K562 (cell line): ENCODE results near the gene HAPSTR1. TPM values are rescaled to one million over a fixed set of nuclear protein-coding genes. Genes with fewer than 3 reads are reported as not detected.

Experiments used
- EWSR1 ChIP-seq: fragments of 450-650 bp; IDR thresholded peaks from 2 replicates; pipeline ENCODE4 v1.6.1; 2018; ENCODE audit warnings: borderline replicate concordance, mild to moderate bottlenecking, low read depth, moderate library complexity; ENCODE audit not compliant: partially characterized antibody
- SETDB1 ChIP-seq: IDR thresholded peaks from one replicate; pipeline ENCODE4 v1.6.1; 2012; ENCODE audit warnings: low read length, control low read depth, inconsistent platforms
- SRSF9 ChIP-seq: fragments of 200-400 bp; formaldehyde crosslinking; IDR thresholded peaks from 2 replicates; pipeline ENCODE4 v1.6.1; 2017; ENCODE audit warnings: low read depth, low read length, borderline replicate concordance
- YY1 ChIP-seq, 3 experiments: IDR thresholded peaks; 2 replicates each; pipeline ENCODE4 v1.6.1; 2011; ENCODE audit warnings: low read length in 2 of 3, mild to moderate bottlenecking in 2 of 3, moderate library complexity in 2 of 3, borderline replicate concordance in 1 of 3, control low read depth in 1 of 3, low read depth in 1 of 3; ENCODE audit not compliant: insufficient read depth in 3 of 3, insufficient replicate concordance in 2 of 3, control insufficient read depth in 1 of 3, insufficient read length in 1 of 3; ENCODE audit errors: extremely low read depth in 1 of 3
- ZNF586 ChIP-seq: fragments of 450-650 bp; formaldehyde crosslinking; conservative IDR thresholded peaks from 2 replicates; pipeline ENCODE4 v1.4.0; 2020; ENCODE audit warnings: mild to moderate bottlenecking, moderate library complexity
- polyA plus RNA-seq, 8 experiments: library from polyadenylated mRNA; depleted of rRNA in 4 of 8; stranded (reverse) in 5 of 8; unstranded in 3 of 8; fragments of >200 nt; fragmentation: Nextera tagmentation in 2 of 8; fragmentation: Illumina TruSeq in 1 of 8; extraction: Ambion mirVana in 2 of 8; extraction: Trizol in 1 of 8; gene quantifications; 2 replicates each; pipeline versions ENCODE4 v1.2.1 to v1.2.3, GENCODE V29; 2011 to 2014; ENCODE audit warnings: inconsistent platforms in 1 of 8, missing spikeins in 1 of 8
- total RNA-seq, 7 experiments: library from RNA; depleted of rRNA in 6 of 7; stranded (reverse); fragments of >200 nt in 6 of 7; fragmentation: Illumina TruSeq in 2 of 7; extraction: Trizol in 2 of 7; gene quantifications; 2 replicates each; pipeline versions ENCODE4 v1.2.1 to v1.2.3, GENCODE V29; 2011 to 2021; ENCODE audit warnings: low replicate concordance in 1 of 7
- TF ChIP-seq, protein P1 (sequence below): fragments of 200-800 bp; sonication (Bioruptor generic); IDR thresholded peaks from 2 replicates; pipeline ENCODE4 v1.6.1; 2017; ENCODE audit warnings: missing genetic modification characterization, missing compliant biosample characterization
- TF ChIP-seq, protein P2 (sequence below), 3 experiments: fragments of 200-800 bp in 1 of 3; fragments of 250-450 bp in 1 of 3; fragments of 450-650 bp in 1 of 3; sonication (Bioruptor Pico) in 1 of 3; sonication (Bioruptor generic) in 1 of 3; formaldehyde crosslinking in 1 of 3; IDR thresholded peaks; 2 replicates each; pipeline versions ENCODE4 v1.6.1 to v1.8.0; 2016 to 2022; ENCODE audit warnings: mild to moderate bottlenecking in 2 of 3, missing genetic modification characterization in 2 of 3, missing compliant biosample characterization in 1 of 3, moderate library complexity in 1 of 3
- TF ChIP-seq, protein P3 (sequence below): sonication (generic); formaldehyde crosslinking; IDR thresholded peaks from 2 replicates; pipeline ENCODE4 v1.8.1; 2022; ENCODE audit warnings: missing genetic modification reagents
- TF ChIP-seq, protein P4 (sequence below): fragments of 150-350 bp; conservative IDR thresholded peaks from 2 replicates; pipeline ENCODE4 v1.6.1; 2014; ENCODE audit warnings: low read length
- TF ChIP-seq, protein P5 (sequence below): sonication (generic); IDR thresholded peaks from 2 replicates; pipeline ENCODE4 v1.6.1; 2016
- TF ChIP-seq, protein P6 (sequence below), 2 experiments: fragments of 450-650 bp; IDR thresholded peaks; 2 replicates each; pipeline ENCODE4 v1.6.1; 2016

Gene HAPSTR1
- total and polyA plus RNA-seq, 9 of the 15 experiments (the other 6 are each of a cell fraction or from before 2014, with no cell fraction given) = 10.8 to 67.9 (median 36.5) TPM

DNA sequence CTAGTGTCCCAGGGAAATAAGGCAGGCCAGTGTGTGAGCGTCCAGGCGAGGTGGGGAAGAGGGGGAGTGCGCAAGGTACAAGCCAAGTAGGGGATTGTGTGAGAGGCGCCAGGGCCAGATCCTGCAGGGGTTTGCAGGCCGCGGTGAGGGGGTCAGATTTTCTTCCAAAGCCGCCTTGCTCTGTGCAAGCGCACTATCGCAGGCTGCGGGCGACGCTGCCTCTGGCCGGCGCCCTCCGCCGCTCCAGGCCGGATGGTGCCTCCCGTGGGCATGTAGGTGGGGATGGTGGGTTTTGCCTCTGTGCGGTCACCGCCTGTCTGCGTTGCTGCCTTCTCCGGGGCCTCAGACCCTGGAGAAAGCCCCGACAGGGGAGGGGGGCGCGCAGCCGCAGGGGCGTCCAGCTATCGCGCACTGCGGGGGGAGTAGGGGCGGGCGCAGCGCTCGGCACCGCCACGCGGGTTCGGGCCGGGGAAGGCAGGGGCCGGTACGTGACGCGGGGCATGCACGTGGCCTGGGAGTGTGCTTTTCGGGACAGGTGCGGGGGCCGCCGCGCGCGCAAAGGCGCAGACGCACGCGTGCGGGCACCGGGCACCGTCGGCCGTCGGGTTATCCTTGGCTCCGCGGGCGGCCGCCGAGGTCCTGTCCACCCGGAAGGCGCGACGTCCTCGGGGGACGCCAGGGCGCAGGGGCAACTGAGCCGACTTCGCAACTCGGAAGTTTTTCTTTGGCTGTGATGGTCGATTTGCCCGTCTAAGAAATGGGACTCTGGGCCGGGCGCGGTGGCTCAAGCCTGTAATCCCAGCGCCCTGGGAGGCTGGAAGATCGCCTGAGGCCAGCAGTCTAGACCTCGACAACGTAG is 1.1 kb upstream of the HAPSTR1 start (continued):
- TF ChIP-seq, protein P1, sequence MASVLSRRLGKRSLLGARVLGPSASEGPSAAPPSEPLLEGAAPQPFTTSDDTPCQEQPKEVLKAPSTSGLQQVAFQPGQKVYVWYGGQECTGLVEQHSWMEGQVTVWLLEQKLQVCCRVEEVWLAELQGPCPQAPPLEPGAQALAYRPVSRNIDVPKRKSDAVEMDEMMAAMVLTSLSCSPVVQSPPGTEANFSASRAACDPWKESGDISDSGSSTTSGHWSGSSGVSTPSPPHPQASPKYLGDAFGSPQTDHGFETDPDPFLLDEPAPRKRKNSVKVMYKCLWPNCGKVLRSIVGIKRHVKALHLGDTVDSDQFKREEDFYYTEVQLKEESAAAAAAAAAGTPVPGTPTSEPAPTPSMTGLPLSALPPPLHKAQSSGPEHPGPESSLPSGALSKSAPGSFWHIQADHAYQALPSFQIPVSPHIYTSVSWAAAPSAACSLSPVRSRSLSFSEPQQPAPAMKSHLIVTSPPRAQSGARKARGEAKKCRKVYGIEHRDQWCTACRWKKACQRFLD (CRISPR knock-in tag) = peak; percentile 45; the same call in 1 of the 2 replicates
- TF ChIP-seq SRSF9 (no peak), YY1 (IDR thresholded peaks at IDR 0.05; ENCODE audit: borderline replicate concordance in 1 of 3, control insufficient read depth in 1 of 3, extremely low read depth in 1 of 3, insufficient read depth in 3 of 3, insufficient read length in 1 of 3, insufficient replicate concordance in 2 of 3, low read depth in 1 of 3, low read length in 2 of 3) (peak in 1 of 3 experiments; percentile 8), ZNF586 (CRISPR knock-in tag) (no peak), EWSR1 (no peak), SETDB1 (no peak)
- TF ChIP-seq, protein P2, sequence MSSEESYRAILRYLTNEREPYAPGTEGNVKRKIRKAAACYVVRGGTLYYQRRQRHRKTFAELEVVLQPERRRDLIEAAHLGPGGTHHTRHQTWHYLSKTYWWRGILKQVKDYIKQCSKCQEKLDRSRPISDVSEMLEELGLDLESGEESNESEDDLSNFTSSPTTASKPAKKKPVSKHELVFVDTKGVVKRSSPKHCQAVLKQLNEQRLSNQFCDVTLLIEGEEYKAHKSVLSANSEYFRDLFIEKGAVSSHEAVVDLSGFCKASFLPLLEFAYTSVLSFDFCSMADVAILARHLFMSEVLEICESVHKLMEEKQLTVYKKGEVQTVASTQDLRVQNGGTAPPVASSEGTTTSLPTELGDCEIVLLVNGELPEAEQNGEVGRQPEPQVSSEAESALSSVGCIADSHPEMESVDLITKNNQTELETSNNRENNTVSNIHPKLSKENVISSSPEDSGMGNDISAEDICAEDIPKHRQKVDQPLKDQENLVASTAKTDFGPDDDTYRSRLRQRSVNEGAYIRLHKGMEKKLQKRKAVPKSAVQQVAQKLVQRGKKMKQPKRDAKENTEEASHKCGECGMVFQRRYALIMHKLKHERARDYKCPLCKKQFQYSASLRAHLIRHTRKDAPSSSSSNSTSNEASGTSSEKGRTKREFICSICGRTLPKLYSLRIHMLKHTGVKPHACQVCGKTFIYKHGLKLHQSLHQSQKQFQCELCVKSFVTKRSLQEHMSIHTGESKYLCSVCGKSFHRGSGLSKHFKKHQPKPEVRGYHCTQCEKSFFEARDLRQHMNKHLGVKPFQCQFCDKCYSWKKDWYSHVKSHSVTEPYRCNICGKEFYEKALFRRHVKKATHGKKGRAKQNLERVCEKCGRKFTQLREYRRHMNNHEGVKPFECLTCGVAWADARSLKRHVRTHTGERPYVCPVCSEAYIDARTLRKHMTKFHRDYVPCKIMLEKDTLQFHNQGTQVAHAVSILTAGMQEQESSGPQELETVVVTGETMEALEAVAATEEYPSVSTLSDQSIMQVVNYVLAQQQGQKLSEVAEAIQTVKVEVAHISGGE (CRISPR knock-in tag; IDR thresholded peaks at IDR 0.05) = peak in 1 of 3 experiments; percentile 15; a peak in 1 of 6 replicates
- TF ChIP-seq, protein P3, sequence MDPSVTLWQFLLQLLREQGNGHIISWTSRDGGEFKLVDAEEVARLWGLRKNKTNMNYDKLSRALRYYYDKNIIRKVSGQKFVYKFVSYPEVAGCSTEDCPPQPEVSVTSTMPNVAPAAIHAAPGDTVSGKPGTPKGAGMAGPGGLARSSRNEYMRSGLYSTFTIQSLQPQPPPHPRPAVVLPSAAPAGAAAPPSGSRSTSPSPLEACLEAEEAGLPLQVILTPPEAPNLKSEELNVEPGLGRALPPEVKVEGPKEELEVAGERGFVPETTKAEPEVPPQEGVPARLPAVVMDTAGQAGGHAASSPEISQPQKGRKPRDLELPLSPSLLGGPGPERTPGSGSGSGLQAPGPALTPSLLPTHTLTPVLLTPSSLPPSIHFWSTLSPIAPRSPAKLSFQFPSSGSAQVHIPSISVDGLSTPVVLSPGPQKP (CRISPR knock-in tag) = no peak
- TF ChIP-seq, protein P4, sequence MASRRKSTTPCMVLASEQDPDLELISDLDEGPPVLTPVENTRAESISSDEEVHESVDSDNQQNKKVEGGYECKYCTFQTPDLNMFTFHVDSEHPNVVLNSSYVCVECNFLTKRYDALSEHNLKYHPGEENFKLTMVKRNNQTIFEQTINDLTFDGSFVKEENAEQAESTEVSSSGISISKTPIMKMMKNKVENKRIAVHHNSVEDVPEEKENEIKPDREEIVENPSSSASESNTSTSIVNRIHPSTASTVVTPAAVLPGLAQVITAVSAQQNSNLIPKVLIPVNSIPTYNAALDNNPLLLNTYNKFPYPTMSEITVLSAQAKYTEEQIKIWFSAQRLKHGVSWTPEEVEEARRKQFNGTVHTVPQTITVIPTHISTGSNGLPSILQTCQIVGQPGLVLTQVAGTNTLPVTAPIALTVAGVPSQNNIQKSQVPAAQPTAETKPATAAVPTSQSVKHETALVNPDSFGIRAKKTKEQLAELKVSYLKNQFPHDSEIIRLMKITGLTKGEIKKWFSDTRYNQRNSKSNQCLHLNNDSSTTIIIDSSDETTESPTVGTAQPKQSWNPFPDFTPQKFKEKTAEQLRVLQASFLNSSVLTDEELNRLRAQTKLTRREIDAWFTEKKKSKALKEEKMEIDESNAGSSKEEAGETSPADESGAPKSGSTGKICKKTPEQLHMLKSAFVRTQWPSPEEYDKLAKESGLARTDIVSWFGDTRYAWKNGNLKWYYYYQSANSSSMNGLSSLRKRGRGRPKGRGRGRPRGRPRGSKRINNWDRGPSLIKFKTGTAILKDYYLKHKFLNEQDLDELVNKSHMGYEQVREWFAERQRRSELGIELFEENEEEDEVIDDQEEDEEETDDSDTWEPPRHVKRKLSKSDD = no peak
- TF ChIP-seq, protein P5, sequence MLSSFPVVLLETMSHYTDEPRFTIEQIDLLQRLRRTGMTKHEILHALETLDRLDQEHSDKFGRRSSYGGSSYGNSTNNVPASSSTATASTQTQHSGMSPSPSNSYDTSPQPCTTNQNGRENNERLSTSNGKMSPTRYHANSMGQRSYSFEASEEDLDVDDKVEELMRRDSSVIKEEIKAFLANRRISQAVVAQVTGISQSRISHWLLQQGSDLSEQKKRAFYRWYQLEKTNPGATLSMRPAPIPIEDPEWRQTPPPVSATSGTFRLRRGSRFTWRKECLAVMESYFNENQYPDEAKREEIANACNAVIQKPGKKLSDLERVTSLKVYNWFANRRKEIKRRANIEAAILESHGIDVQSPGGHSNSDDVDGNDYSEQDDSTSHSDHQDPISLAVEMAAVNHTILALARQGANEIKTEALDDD = no peak
- TF ChIP-seq, protein P6, sequence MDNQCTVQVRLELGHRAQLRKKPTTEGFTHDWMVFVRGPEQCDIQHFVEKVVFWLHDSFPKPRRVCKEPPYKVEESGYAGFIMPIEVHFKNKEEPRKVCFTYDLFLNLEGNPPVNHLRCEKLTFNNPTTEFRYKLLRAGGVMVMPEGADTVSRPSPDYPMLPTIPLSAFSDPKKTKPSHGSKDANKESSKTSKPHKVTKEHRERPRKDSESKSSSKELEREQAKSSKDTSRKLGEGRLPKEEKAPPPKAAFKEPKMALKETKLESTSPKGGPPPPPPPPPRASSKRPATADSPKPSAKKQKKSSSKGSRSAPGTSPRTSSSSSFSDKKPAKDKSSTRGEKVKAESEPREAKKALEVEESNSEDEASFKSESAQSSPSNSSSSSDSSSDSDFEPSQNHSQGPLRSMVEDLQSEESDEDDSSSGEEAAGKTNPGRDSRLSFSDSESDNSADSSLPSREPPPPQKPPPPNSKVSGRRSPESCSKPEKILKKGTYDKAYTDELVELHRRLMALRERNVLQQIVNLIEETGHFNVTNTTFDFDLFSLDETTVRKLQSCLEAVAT (IDR thresholded peaks at IDR 0.05) = peak in 1 of 2 experiments; percentile 48; a peak in 2 of 4 replicates
